NB4 (cell line): ENCODE data around the gene PLEKHD1.

Experiments
- DNase-seq: peaks from one replicate; pipeline ENCODE4 v3.0.0; 2010; ENCODE audit warnings: low read depth
- H3K4me3 ChIP-seq: one replicate; pipeline ENCODE4 v1.5.1; 2011; ENCODE audit warnings: mild to moderate bottlenecking, low read depth, low read length, moderate library complexity
- CTCF ChIP-seq: IDR thresholded peaks from one replicate; pipeline ENCODE4 v1.5.1; 2012; ENCODE audit warnings: low read depth, low read length
- MAX ChIP-seq: IDR thresholded peaks from 2 replicates; pipeline ENCODE4 v1.6.1; 2011; ENCODE audit warnings: low read depth, low read length
- MYC ChIP-seq: IDR thresholded peaks from 2 replicates; pipeline ENCODE4 v1.6.1; 2011; ENCODE audit warnings: low read depth, low read length
- POLR2A ChIP-seq: IDR thresholded peaks from 2 replicates; pipeline ENCODE4 v1.6.1; 2011; ENCODE audit warnings: mild to moderate bottlenecking; ENCODE audit not compliant: insufficient read length; ENCODE audit errors: extremely low read depth

The PLEKHD1 gene

GRCh38 chr14:69574263-69574953 lies 89.9 kb downstream of the PLEKHD1 start, which contains the start of gene CCDC177:
Gene CCDC177, minus strand, starts transcription at chr14:69574871. Its CDS starts 1,249 bp downstream, at chr14:69573622.
- no peak within 1 kb of the TSS for H3K4me3 ChIP-seq
- TF ChIP-seq POLR2A (no peak), CTCF (peak; percentile 88)
- DNase-seq: peak; percentile 57

- H3K4me3 ChIP-seq: no peak overlapping the region
- TF ChIP-seq POLR2A (no peak), MYC (no peak), CTCF (no peak), MAX (no peak)
- DNase-seq: no peak
These were observed 90.4 kb downstream of the PLEKHD1 start for GRCh38 chr14:69574954-69575295.

- no peak for TF ChIP-seq MAX
- TF ChIP-seq POLR2A: no peak
- no peak for TF ChIP-seq MYC
- TF ChIP-seq CTCF: no peak
- no peak overlapping the region for H3K4me3 ChIP-seq
These were observed 94.9 kb downstream of the PLEKHD1 start for GRCh38 chr14:69579476-69579875.

GRCh38 chr14:69580009-69580577 lies 95.6 kb downstream of the PLEKHD1 start:
- TF ChIP-seq CTCF: peak; percentile 62
- no peak for TF ChIP-seq MYC
- TF ChIP-seq MAX: no peak
- TF ChIP-seq POLR2A: no peak
- peak; percentile 72 for DNase-seq

More at GRCh38 chr14:69579476-69579875, 94.9 kb downstream of the PLEKHD1 start:
- DNase-seq: no peak

More at GRCh38 chr14:69580009-69580577, 95.6 kb downstream of the PLEKHD1 start:
- no peak overlapping the region for H3K4me3 ChIP-seq
